ENCODE measurements around the gene YWHAB.

GRCh38 chr20:44930517-44931168, 45.1 kb downstream of the YWHAB start:
- TF ChIP-seq POLR2AphosphoS5 (IDR thresholded peaks at IDR 0.05) = no peak
- TF ChIP-seq CTCF (IDR thresholded peaks at IDR 0.05) = no peak
- TF ChIP-seq POLR2A (IDR thresholded peaks at IDR 0.05) = no peak
